Loucy (cell line): ENCODE measurements around the gene CUX1.

Experiments used
- CTCF ChIP-seq: fragments of 200-600 bp; sonication (generic); conservative IDR thresholded peaks from 2 replicates; pipeline ENCODE4 v1.5.1; 2014; ENCODE audit warnings: mild to moderate bottlenecking, antibody characterized with exemption, low read length
- EZH2phosphoT487 ChIP-seq: fragments of 200-600 bp; IDR thresholded peaks from 2 replicates; pipeline ENCODE4 v1.6.1; 2018; ENCODE audit warnings: antibody characterized with exemption, mild to moderate bottlenecking, moderate library complexity, borderline replicate concordance

- TF ChIP-seq CTCF, result no peak
- TF ChIP-seq EZH2phosphoT487, result no peak
Observed at GRCh38 chr7:102323914-102324195, 506.4 kb downstream of the CUX1 start.
